Stimulated activated CD4-positive, alpha-beta T cell treated with anti-CD3 and anti-CD28 coated beads, Interleukin-12 subunit alpha, Interleukin-12 subunit beta, amount 100 ng/mL, for 24 hours (primary cell): ENCODE measurements around the gene SNED1.

Source experiments
- DNase-seq, 2 experiments: peaks; one replicate each; pipeline ENCODE4 v3.0.0-alpha.2; 2020; ENCODE audit warnings: low read depth in 2 of 2

Gene SNED1

DNA sequence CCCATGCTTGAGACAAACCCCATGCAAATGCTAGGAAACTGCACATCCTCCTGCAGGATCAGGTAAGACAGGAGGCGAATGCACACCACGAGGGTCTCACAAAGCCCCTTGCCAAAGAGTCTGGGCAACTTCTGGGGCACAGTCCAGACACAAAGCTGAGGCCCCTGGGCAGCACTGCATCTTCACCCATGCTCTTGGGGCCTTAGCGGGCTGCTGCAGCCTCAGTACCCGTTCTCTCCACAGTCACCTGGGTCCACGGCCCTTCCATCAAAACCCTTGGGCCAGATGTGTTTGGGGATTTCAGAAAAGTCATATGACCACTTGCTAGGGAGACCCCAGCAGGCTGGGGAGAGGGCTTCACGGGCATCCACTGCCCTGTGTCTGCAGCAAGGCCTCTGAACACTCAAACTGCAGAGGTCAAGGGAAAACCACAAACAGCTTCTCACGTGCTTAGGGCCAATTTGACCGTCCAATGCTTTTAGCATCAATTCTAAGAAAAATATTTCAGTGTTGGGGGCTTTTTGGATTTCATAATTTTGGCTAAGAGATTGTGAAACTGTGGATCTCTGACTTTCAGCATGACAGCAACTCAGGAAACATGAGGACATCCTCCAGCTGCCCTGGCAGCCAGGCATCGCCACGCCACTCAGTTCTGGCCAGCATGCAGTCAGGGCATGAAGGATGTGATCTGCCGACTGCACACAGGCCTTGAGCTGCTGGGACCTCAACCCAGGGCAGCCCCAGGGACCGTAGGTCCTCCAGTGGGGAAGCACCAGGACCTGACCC is 130.9 kb downstream of the SNED1 start:
- no peak for DNase-seq

DNA sequence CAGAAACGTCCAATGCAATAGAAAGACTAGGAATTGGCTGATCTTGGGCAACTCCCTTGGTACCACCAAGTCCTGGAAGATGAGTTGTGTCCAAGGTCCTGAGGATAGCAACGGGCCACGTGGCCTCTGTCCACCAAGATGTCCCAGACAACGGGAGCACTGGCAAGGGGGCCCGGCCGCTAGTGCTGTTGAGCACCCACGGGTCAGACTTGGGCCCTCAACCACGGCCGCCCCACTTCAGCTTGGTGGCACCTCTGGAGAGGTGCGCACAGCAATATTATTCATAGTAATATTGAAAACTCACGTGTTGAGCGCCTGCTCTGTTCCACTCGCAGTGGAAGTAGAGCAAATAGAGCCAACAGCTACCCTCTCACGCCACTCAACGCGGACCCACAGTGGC is 131.9 kb downstream of the SNED1 start:
- no peak for DNase-seq

DNA sequence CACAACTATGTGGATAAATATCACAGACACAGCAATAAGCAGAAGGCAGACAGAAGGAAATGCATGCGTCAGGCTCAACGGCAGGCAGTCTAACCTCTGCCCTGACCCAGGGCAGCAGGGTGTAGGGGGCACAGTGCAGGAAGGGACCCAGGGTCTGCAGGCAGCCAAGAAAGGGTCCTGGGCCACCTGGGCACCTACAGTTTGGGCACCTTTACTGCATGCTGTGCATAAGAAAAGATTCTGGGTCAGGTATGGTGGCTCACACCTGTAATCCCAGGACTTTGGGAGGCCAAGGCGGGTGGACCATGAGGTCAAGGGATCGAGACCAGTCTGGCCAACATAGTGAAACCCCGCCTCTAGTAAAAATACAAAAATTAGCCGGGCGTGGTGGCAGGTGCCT is 133.1 kb downstream of the SNED1 start:
- no peak for DNase-seq

DNA sequence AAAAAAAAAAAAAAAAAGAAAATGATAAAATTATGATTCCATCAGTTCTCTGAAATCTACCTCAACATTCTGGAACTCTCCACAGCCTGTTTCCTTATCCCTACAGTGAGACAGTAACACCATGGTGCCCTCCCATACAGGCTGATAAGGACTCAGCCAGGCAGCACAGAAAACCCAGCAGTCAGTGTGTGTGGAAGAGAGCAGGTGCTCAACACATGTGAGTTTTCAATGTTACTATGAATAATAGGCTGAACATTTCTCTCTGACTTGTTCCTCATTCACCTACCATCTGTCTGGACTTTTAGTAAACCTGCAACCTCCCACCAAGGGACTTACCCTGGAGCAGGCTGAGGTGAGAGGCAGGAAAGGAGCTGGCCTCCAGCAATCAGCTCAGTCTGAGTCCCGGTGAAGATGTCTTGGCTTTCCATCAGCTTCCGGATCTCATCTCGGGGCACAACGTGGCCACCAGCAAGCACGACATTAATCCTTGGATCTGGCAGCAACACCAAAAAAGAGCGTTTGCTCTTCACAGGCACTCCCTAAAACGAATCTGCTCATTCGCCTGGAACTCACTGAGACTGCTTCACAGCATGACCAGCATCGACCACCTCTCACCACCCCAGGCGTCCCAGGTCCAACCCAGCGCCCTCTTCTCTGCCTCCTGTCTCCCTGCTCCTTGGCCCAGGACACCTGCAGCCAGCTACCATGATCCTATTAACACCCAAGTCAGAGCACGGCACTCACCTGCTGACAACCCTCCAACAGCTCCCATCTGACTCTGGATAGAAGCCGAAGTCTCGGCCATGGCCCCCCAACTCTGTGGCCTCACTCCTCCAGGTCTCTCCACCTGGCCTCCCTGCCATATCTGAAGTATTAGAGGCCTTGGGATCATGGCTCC is 134.4 kb downstream of the SNED1 start:
- DNase-seq, result no peak

DNA sequence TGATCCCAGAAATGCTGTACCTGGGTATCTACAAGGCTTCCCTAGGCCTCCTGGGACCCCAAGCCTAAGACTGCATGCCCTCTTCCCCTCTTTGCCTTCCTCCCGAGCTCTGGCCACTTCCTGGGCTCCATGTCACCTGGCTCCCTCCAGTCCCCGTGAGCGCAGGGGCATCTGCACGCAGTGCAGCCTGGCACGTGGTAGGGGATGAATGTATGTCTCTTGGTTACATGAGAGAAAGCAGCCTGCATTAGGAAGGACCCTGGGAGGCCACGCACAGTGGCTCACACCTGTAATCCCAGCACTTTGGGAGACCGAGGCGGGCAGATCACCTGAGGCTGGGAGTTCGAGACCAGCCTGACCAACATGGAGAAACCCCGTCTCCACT is 135.0 kb downstream of the SNED1 start:
- no peak for DNase-seq

DNA sequence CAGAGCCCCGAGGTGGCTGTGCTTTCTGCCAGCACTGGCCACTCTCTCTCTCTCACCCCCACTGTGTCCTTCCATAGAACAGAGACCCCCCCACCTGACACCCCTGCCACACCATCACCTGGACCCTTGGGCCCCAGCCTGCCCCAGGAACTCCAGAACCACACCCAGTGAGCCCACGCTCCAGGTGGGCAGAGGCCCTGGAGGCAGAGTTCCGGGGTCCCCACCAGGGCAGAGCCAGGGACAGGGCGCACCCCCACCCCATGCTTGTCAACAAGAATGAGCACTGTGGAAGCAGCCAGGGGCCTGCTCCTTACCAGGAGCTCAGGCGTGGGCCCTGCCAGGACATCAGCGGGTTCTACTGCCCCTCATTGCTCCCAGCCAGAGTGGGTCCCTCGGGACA is 136.3 kb downstream of the SNED1 start:
- no peak for DNase-seq

DNA sequence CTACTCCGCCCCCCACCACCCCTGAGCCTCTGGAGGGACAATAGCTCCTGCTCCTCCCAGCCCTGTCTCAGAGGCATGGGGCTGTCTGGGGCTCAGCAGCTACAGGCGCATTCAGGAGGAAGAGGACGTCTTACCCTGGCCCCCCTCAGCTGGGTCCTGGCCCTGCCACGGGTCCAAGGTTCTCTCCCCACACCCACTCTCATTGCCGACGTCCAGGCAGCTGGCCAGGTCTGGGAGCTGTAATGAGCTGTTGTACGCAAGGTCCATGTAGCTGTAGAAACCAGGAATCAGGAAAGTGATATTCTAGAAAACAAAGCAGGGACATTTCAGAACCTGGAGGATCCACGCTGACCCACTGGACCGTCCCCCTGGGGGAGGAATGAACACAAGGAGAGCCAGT is 137.3 kb downstream of the SNED1 start:
- no peak for DNase-seq

DNA sequence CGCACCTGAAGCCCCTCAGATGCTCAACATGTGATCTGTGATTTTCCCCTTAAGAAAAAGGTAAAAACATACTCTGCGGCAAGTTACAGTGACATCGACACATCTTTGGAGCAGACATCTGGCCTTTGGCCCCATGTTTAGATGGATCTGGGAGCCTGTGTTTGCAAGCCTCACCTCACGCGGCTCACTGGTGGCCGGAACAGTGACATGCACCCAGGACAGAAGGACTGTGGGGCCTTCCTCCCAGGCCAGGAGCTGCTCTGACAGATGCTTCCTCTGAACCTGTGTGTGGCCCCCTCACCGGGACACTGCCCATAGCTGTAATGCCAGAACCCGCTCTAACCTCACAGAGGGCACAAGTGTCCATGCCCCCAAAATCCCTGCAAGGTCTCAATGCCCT is 137.8 kb downstream of the SNED1 start:
- DNase-seq, result no peak

DNA sequence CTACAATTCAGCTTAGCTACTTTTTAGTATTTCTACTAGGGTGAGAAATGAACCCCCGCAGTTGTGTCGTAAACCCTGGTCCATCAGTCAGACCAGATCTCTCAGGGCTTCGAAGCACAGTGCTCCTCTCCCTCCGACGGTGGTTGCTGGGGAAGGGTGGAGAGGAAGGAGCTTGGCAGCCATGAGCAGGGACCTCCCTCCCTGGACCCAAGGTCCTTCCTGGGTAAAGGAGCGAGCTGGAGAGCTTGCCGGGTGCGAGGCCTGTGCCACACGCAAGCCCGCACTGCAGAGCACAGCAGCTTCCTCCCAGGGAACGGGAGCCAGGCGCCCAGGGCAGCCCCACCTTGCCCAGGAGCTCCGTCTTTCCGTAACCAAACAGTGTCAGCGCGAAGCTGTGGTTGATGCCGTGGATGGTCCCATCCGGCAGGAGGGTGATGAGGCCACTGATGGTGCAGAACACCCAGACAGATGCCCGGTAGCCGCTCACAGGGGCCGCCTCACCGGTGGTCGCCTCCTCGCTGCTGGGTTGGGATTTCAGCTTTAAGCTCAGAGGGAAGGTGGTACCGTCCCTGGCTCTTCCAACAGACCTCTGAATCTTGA is 138.3 kb downstream of the SNED1 start:
- DNase-seq, result no peak

DNA sequence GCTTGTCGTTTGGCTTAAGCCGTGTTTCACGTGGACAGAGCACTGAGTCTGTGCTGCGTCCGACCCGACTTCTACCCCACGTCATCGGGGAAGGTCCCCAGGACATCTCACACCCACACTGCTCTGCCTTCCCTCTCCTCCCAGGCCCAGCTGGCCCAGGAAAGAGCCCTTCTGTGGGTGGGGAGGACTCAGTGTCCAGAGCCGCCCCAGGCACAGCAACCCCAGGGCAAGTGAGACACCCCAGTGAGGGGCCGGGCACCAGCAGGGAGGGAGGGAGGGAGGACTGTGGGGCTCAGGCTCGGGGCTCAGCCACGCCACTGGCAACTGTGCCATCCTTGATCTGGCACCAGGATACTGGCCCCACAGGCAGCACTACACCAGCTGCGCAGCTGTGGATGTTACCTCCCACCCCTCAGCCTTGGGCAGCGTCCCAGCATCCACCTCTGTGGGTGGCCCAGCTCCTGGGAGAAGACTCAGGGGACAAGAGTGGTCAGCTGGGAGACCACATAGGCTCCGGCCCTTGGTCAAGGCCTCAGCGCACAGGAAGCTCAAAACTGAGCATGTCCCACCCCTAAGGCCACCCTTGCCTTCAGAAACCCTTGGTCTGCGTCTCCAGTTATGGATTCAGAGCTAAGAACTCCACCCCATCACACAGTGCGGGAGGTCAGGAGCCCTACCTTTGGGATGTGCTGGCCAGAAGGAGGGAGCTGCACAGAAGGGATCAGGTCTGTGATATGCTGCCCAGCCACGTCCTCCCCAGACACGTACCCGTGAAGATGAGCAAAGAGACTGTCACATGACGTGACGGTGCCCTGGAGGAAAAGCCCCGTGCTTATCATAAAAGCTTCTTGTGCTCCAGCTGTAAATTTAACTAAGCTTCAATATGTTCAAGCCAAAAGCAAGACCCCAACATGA is 139.1 kb downstream of the SNED1 start:
- DNase-seq, result no peak

DNA sequence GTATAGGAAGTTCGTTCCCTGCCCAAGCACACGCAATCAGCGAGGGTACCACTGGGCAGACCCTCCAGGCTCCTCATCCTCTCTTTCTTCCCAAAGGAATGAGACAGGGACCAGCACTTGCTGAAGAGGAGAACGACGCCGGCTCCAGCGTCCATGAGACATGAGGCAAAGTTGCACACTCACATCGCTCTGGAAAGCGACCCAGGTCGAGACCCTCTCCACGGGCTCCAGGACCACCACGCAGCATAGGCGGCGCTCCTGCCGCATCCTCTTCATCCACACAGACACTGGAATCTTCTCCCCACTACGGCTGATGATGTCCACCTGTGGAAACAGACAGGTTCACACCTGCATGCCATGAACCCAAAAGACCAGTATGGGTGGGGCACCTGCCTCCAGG is 140.1 kb downstream of the SNED1 start:
- no peak for DNase-seq

DNA sequence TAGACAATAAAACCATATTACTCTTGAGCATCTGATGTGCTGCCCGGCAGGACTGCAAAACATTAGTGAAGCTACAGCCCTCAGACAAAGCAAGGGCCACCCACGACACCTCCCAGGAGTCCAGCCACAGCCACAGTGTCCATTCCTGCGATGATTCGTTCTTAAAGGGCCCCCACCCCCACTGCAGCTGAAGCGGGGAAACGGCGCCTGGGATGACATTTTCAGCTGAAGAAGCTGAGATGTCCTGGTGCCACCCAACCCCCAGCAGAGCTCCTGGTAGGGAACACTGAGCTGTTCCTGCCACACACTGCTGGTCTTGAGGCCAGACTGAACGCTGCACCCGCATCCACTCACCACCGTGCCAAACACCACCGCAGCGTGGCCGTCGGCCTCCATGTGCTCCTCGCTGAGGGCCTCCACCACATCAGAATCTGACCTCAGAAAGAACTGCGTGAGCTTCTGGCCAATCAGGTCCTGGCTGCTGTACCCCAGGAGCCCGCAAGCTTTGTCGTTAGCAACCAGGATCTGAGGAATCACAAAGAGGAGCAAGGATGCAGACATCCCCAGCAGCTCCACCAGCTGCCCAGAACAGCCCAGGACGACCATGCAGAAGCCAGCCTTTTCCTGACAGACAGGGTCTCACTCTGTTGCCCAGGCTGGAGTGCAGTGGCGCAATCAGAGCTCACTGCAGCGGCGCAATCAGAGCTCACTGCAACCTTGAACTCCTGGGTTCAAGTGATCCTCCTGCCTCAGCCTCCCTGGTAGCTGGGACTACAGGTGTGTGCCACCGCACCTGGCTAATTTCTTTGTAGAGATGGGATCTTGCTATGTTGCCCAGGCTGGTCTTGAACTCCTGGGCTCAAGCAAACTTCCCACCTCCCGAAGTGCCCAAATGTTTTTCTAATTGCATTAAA is 141.4 kb downstream of the SNED1 start:
- no peak for DNase-seq

DNA sequence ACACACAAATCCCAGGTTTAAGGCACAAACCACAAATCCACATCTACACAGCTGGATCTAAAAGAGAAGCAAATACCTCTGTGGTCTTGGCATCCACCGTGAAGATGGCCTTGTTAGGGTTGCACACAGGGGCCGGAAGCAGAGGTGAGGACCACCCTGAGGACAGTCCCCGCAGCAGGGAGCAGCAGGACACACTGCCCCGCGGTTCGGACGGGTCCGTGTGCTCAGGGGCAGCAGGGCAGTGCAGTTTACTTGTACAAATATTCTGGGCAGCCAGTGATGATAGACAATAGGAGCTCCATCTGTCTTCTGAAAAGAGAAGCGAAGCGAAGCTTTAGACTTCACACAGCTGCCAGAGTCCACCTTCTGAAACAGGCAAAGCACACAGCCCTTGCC is 142.0 kb downstream of the SNED1 start:
- no peak for DNase-seq

DNA sequence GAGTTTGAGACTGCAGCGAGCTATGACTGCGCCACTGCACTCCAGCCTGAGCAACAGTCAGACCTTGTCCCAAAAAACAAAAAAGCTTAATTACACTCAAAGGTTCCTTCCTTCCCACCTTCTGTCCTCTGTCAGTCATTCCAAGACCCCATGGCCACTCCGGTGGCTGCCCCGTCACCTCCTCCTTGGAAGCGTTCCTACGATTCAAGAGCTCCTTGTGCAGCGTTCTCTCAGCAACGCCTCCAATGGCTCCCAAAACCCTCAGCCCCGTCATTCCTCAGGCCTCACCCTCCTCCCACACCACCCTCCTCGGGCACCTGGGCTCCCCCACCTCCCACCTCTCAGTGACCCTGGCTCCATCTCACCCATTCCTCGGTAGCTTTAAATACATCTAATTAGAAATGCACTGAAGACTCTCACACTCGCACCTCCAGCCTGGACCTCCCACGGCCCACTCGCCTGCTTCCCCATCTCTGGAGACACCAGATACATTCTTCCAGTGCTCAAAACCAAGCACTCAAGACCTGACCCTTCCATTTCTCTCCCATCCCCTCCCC is 142.9 kb downstream of the SNED1 start:
- no peak for DNase-seq

DNA sequence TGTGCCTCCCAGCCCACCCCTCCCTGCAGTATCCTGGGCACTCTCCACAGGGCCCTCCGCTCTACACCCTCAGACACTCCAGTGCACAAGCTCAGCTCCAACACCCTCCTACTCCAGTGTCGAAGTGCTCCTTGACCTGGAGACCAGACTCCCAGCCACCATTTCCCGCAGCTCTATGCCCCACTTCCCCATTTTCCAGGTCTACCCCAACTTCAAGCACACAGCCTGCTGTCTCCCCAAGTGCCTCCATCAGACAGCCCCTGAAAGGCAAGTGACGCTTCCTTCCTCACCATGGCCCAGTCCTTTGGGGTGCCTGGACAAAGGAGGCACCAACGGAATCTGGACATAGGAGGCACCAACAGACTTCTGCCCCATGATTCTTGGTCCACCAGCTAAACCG is 143.6 kb downstream of the SNED1 start:
- DNase-seq, result no peak

DNA sequence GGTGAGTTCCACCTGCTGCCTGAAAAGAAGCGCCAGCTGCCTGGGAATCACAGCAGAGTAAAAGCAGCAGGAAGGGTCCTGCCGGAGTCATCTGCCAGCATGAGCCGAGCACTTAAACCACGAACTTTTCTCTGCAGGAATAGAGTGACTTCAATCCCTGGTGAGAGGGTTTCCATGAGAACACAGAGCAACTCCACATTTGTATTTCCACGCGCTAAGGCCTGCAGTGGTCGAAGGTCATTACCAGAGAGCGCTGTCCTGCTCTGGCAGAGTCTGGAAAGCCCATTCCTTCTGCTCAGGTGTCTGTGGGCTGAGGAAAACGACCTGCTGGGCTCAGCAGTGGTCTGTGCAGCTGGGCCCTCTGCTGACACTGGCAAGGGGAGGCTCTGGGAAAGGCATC is 144.2 kb downstream of the SNED1 start:
- DNase-seq, result no peak
